HCT116 (cell line): ENCODE results near the gene CARMIL1.

Experiments
- CEBPB ChIP-seq: IDR thresholded peaks from 2 replicates; pipeline ENCODE4 v1.6.1; 2012; ENCODE audit warnings: low read depth
- CTCF ChIP-seq, 3 experiments: fragments of 200-600 bp in 1 of 3; sonication (generic) in 1 of 3; IDR thresholded peaks in 2 of 3; conservative IDR thresholded peaks in 1 of 3; 2 replicates each; pipeline ENCODE4 v1.5.1; 2012 to 2017; ENCODE audit warnings: low read depth in 2 of 3, low read length in 2 of 3, antibody characterized with exemption in 1 of 3, borderline replicate concordance in 1 of 3, control low read depth in 1 of 3, mild to moderate bottlenecking in 1 of 3, mixed read lengths in 1 of 3, mixed run types in 1 of 3, moderate library complexity in 1 of 3; ENCODE audit not compliant: insufficient read depth in 1 of 3
- EZH2 ChIP-seq: fragments of 200-600 bp; sonication (generic); IDR thresholded peaks from 2 replicates; pipeline ENCODE4 v1.6.1; 2017; ENCODE audit warnings: antibody characterized with exemption, mixed run types
- FOSL1 ChIP-seq: IDR thresholded peaks from 2 replicates; pipeline ENCODE4 v1.6.1; 2012; ENCODE audit warnings: low read depth
- MAX ChIP-seq: IDR thresholded peaks from 2 replicates; pipeline ENCODE4 v1.6.1; 2012
- POLR2A ChIP-seq: IDR thresholded peaks from 2 replicates; pipeline ENCODE4 v1.7.0; 2011; ENCODE audit warnings: borderline replicate concordance; ENCODE audit not compliant: insufficient read depth, insufficient read length; ENCODE audit errors: extremely low read depth
- POLR2AphosphoS5 ChIP-seq: IDR thresholded peaks from 2 replicates; pipeline ENCODE4 v1.6.1; 2011; ENCODE audit warnings: mild to moderate bottlenecking, low read depth, low read length, moderate library complexity
- RAD21 ChIP-seq: IDR thresholded peaks from 2 replicates; pipeline ENCODE4 v1.6.1; 2012; ENCODE audit warnings: low read depth, mild to moderate bottlenecking
- REST ChIP-seq: IDR thresholded peaks from 2 replicates; pipeline ENCODE4 v1.6.1; 2012; ENCODE audit warnings: low read depth
- SP1 ChIP-seq: IDR thresholded peaks from 2 replicates; pipeline ENCODE4 v1.6.1; 2012; ENCODE audit warnings: low read depth
- YY1 ChIP-seq: IDR thresholded peaks from 2 replicates; pipeline ENCODE4 v1.6.1; 2011; ENCODE audit warnings: low read length, low read depth, moderate library complexity, mild to moderate bottlenecking; ENCODE audit not compliant: insufficient replicate concordance; ENCODE audit errors: extremely low read depth
- ZBTB33 ChIP-seq: IDR thresholded peaks from 2 replicates; pipeline ENCODE4 v1.6.1; 2011; ENCODE audit warnings: mild to moderate bottlenecking, low read length, moderate library complexity; ENCODE audit not compliant: insufficient replicate concordance; ENCODE audit errors: extremely low read depth
- ZNF274 ChIP-seq: fragments of 200-500 bp; sonication (Bioruptor generic); IDR thresholded peaks from 2 replicates; pipeline ENCODE4 v1.6.1; 2014; ENCODE audit warnings: mild to moderate bottlenecking, low read depth, low read length, inconsistent platforms

- TF ChIP-seq MAX: no peak
- TF ChIP-seq RAD21: no peak
- TF ChIP-seq ZBTB33: no peak
- TF ChIP-seq CTCF (IDR thresholded peaks at IDR 0.05 in 2 of 3, conservative IDR thresholded peaks at IDR 0.05 in 1 of 3; ENCODE audit: borderline replicate concordance in 1 of 3, insufficient read depth in 1 of 3, low read depth in 2 of 3, low read length in 2 of 3): no peak
- TF ChIP-seq YY1: no peak
- no peak for TF ChIP-seq POLR2A
- no peak for TF ChIP-seq EZH2
- no peak for TF ChIP-seq REST
- no peak for TF ChIP-seq POLR2AphosphoS5
- TF ChIP-seq SP1: no peak
- TF ChIP-seq FOSL1: no peak
- no peak for TF ChIP-seq CEBPB
- TF ChIP-seq ZNF274: no peak
Observed at GRCh38 chr6:25297823-25298522, 18.8 kb downstream of the CARMIL1 start.
